OCI-M2 (cell line): ENCODE results near the gene CIAO2B.

Experiments used
- DNase-seq: peaks from one replicate; lab custom pipeline; 2025; ENCODE audit not compliant: unreplicated experiment; lab: John Stamatoyannopoulos, UW

Gene CIAO2B

DNA sequence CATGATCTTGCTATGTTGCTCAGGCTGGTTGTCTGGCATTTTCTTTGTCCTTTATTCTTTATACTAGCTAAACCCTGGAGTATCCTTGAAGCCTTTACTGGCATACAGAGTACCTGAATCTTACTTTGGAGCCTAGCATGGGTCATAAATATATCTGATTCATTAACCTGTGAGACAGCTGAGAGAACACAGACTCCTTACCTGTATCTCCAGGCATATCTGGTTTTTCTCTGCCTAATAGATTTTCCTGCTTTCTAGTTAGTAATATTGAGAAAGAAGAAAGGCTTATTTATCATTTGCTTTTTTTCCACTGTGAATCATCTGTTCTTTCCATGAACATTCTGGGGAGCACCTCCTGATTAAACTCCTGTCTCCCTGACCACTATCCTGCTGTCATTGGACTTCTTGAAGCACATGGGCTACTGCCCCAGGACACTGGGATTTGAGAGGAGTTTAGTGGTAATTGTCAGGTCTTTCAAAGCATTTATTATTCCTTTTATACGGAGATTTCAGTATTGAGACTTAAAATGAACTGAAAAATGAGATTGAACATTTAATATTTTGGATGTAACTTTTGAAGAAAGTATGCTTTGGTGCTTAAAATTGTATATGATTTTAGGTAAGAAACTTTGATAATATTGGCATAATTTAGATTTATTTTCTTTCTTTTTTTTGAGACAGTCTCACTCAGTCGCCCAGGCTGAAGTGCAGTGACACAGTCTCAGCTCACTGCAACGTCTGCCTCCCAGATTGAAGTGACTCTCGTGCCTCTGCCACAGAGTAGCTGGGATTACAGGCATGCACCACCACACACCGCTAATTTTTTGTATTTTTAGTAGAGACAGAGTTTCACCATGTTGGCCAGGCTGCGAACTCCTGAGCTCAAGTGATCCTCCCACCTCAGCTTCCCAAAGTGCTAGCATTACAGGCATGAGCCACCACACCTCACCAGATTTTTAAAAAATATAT is 45.3 kb downstream of the CIAO2B start:
- DNase-seq: no peak

DNA sequence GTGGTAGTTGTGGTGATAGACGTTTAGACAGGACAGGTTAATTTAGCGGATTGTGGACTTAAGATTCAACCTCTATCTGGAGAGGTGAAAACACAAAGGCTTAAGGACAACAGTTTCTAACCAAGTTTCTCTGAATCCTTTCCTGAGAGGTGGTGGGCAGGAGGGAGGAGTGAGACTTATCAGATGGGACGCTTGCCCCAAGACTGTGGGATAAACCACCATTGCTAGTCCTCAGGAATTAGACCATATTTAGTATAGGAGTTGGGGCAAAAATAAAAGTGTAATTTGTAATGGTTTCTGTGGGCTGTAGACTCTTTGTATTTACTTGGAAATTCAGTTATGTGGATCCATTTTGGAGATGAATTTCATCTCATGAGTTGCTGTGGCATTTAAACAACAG is 47.3 kb downstream of the CIAO2B start:
- no peak for DNase-seq

GRCh38 chr16:66886321-66886720 is 47.9 kb downstream of the CIAO2B start:
- DNase-seq: no peak

GRCh38 chr16:66885491-66885890 is 48.7 kb downstream of the CIAO2B start:
- DNase-seq: no peak

DNA sequence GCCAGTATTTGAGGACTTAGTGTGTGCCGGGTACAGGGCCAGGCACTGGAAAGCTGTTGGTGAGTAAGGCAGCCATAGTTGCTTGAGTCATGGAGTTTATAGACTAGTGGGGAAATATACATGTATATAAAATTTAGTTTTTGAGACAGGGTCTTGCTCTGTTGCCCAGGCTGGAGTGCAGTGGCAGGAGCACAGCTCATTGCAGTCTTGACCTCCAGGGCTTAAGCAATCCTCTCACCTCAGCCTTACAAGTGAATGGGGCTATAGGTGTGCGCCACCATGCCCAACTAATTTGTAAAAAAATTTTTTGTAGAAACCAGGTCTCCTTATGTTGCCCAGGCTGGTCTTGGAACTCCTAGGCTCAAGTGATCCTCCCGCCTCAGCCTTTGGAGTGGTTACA is 51.5 kb downstream of the CIAO2B start:
- DNase-seq: no peak
